T1000 (cell line): ENCODE results near the gene INS.

ENCODE experiments used
- DNase-seq: peaks from one replicate; lab custom pipeline; 2025; ENCODE audit warnings: mixed read lengths; lab: John Stamatoyannopoulos, UW

The INS gene

DNA sequence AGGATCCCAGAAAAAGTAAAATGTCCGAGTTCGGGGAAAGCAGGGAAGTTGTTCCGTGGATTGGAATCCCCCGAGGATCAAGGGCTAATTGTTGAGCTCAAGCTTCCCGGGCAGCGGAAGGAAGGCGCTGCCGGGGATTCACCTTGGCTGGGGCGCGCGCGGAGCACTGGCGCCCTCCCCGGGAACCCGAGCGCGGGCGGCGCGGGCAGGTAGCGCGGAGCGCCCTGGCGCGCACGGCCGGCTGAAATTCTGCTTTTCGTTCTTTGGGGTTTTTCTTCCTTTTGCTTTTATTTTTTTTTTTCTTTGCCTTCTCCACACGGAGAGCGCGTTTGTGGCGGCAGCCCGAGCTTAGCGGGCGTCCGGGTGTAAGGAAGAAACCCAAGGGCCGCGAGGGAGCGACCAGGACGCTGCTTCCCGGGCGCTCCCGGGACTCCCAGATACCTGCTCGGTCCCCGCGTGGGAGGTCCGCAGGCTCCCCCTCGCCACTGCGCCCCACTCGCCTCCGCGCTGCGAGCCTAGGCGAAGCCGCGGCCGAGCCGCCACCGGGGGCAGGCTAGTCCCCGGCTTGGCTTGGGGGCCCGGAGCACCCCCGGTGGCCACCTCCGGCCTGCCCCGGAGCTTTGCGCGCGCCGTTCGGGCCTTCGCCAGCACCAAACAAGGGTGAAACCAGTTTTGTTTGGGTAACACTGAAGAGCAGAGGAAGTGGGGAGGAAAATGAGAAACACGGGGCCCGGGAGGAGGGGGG lies 17.0 kb downstream of the INS start:
- no peak for DNase-seq

DNA sequence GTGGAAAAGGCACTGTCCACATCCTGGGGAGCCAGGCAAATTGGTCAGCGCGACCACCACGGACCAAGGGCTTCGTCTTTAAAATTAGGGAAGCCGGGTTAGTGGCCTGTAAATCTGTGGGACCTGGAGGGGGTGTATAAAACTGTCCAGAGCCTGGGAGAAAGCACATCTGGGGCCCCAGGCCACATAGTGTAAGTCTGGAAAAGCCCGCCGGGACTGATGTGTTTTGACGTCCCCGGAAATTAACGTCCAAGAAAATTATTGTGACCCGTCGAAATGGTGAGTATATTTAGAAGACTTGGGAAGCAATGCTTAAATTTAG lies 17.6 kb downstream of the INS start:
- DNase-seq: no peak

DNA sequence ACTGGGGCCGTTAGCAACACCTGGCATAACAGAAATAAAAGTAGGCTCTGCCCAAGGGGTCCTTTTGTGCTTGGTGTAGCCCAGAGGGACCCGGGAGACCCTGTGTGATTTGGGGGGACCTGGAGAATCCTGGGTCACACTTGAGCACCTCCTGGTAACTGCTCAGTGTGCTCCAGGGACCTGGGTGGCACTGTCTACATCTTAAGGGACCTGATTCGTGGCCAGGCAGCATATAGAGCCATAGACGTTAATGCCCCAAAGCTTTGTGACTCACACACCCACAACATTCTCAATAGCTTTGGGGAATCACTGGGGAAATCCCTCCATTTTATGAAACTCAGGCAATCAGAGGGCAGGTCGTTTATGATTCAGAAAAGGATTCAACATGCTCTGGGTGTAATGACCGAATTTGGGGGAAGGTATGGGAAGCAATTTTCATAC lies 18.2 kb downstream of the INS start:
- DNase-seq: no peak

DNA sequence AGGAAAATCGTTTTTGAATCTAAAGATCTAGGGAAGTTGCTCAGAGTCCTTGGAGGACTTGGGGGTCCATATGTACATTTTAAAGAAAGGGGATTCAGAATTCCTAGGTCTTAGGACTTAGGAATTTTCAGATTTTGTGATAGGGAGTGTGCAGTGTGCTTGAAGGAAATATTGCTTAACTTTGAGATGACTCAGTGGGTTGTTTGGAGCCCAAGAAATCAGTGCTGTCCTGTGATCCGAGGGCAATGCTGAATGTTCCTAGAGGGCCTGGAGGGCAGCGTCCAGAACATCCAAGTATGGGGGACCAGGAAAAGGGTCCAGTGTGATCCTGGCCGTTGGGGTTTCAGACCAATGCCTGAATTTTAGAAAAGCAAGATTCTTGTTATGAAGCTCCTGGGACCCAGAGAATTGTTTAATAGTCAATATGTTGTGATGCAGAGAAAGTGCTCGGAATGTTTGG lies 18.7 kb downstream of the INS start:
- DNase-seq: no peak

DNA sequence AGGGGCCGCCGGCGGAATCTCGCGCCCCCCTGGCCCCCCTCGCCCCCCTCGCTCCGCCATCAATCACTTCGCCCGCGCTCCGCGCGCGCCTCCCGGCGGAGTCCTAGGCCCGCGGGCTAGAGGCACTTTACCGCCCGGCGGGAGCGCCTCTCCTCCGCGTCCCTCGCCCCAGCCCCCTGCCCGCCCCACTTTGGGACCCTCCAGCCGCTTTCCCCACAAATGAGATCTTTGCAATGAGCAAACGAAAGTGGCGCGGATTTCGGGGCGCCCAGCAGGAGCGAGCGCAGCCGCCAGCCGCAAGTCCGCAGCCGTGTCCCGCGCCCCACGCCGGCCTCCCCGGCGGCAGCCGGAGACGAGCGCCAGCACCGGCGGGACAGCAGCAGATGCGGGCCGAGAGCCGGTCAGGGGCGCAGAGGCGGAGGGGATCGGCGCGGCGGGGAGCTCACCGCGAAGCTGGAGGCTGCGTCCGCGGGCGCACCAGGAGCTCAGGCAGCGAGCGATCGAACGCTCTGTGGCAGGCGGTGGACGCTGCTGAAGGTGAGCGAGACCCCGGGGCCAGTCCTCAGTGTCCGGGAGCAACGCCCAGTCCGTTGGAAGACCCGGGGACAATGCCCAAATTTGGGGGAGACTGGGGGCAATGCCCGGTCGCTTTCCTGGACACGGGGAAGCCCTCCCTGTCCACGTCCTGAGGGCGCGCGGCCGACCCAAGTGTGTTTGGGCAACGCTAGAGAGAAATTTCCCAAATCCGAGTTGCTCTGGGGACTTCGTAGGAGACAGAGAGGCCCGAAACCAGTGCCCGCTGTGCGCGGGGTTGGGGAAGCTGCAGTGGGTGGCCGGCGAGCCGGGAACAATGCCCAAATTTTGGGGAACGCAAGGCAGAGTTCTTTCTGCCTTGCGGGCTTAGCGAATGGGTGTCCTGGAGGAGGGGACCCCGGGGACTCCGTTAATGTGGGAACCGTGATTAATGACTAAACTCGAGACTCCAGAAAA lies 20.3 kb downstream of the INS start:
- no peak for DNase-seq

DNA sequence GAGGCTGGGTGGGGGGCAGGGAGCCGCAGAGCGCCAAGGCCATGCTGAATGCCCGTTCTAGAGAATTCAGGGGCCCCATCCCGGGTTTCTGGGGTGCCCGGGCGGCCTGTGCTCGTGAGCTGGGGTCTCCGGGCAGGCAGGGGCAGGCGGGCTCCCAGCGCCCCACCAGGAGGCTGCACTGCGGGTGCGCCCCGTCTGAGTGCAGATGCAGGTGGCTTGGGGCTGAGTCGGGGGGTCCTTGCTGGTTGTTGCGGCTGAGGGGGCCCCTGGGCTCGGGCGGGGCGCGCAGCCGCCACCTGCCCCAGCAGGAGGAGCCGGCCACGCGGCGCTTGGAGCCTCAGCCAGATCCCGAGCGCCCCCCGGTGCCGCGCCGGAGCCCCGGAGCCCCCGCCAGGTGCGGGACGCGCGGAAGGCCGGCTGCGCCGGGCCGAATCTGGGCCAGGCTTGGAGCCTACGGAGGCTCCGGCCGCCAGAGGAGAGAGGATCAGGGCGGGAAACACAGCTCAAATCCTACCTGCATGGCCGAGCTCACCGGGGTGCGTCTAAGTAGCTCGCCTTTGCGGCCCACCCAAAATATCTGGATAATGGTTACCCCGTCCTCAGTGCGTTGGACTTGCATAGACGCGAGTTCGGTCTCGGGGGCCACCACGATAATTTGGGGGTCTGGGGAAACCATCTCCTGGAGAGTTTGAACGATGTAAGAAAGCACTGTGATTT lies 21.2 kb downstream of the INS start:
- no peak for DNase-seq

DNA sequence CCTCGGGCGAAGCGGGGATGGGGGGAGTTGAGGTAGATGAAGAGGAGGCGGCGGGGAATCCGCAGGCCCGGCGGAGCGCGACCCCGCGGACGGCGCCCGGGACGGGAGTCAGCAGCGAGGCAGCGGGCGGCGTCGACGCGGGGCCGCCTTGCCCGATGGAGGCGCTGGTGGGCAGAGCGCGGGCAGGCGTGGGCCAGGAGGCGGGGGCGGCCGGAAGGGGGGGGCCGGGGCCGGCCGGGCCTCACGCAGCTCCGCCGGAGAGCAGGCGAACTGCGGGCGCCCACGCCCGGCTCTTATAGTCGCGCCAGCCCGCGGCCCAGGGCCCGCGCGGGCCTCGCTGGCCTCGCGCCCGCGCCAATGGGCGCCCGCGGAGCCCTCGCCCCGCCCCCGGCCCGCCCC lies 21.9 kb downstream of the INS start, which contains the start of gene IGF2:
IGF2 (minus strand) TSS at position 267 of the 399 bp plus-strand sequence. CDS start 3,866 bp downstream, outside the sequence.
- DNase-seq: no peak

DNA sequence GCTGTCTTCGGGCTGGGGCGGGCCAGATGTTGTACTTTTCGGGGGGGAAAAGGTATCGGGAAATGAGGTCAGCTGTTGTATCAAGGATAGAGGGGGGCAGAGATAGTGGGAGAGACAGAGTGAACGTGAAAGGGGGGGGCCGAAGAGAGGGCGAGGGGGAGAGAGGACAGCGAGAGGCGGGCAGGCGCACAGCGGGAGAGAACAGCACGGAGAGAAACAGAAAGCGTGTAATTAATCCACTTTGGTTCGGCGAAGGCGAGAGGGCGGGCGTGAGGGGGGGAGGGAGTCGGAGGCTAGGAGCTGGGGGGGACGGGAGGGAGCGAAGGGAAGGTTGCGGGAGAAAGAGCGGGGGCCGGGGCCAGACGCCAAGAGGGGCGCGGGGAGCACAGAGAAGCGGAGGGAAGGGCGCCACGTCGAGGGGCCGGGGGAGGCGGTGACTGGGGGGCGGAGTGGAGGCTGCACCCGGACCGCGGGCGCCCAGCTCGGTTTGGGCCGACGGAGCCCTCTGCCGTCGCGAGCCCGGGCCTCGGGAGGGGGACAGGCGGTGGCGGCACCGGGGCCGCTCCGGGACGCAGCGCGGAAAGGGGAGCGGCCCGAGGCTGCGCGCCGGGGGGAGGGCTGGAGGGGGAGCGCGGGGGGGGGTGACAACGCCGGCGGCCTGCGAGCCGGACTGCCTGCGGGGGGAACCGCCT lies 22.4 kb downstream of the INS start:
- DNase-seq: no peak

DNA sequence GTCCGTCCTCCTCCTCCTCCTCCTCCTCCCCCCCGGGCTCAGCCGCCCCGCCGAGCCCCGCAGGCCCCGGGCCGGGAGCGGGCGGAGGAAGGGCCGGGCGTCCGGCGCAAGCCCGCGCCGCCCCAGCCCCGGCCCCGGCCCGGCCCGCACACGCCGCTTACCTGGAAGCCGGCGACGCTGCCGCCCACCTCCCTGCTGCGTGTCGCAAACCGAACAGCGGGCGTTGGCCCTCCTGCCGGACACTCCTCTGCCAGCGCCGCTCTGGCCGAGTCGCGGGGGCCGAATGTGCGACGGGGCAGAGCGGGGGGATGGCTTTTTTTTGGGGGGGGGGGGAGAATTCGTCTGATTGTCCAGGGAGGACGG lies 23.0 kb downstream of the INS start:
- DNase-seq: no peak

DNA sequence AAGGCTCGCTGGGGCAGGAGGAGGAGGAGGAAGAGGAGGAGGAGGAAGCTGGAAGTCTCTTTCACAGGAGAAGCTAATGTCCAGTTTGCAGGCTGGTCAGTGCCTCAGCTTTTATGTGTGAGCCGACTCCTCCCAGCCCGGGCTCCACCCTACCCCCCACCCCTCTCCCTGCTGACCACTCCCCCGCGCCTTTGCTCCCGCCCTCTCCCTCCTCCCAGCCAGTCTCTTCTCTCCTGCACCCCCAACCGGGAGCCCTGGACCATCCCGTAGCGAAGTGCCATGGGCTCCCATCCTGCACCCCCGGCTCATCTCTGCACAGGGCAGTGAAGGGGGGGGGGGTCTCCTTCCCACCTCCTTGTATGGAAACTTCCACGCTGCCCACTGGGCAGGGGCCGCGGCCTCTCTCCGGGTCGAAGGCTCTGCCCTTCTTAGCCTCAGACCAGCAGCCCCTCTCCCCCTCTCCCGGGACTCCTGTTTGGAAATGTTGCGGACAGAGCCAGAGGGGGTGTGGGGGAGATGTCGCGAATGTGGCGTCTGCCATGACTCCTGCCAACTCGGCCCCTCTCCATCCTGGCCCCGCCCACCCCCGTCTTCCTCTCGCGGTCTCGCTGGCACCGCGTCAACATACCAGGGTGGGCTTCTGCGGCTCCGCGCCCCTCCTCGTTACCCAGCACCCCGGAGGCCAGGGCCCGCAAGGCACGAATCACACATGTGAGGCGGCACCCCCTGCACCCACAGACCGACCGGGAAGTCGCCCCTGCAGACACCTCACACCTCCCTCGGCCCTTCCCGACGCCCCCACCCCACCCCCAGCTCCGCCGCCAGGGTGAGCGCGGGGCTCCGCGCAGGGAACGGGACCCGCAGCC lies 23.6 kb downstream of the INS start:
- no peak for DNase-seq

DNA sequence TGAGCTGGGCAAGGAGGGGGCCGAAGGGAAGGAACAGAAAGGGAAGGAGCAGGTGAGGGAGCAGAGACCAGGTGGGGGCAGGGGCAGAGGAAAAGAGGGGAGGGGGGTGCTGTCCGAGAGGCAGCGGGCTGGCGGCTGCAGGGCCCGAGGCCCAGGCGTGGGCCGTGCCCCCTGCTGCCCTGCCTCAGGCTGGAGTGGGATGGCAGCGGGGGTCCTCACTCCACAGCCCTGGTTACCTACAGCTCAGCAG lies 24.1 kb downstream of the INS start:
- DNase-seq: no peak

DNA sequence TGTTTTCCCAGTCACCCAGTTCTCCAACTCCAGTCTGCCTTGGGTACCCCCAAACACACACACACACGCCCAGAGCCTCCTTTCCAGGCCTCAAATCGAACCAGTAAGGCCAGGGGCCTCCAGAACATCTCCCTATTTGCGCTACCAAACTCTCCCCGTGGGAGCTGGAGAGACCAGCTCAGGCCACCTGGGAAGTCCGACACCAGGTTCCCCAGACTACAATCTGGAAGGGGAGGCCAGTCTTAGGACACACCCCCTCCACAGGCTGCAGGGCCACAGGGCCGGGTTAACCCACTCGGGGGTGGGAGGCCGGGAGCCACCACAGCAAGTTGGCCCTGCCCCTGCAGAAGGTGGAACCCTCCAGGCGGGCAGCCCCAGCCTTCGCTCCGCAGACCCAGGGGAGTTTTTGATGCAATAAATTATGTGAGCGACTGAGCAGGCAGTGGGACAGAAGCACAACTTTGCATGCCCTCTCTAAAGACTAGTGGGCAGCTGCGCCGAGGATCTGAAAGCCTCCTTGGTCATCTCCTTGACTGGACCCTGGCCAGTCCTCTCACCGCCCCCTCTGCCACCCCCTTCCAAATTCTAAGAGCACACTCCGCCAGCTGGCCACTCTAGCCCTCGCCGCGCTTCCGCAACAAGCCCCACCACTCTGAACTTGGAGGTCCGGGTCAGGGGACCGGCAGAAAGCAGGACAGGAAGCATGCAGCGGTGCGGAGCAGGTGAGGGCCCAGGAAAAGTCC lies 24.6 kb downstream of the INS start:
- no peak for DNase-seq

DNA sequence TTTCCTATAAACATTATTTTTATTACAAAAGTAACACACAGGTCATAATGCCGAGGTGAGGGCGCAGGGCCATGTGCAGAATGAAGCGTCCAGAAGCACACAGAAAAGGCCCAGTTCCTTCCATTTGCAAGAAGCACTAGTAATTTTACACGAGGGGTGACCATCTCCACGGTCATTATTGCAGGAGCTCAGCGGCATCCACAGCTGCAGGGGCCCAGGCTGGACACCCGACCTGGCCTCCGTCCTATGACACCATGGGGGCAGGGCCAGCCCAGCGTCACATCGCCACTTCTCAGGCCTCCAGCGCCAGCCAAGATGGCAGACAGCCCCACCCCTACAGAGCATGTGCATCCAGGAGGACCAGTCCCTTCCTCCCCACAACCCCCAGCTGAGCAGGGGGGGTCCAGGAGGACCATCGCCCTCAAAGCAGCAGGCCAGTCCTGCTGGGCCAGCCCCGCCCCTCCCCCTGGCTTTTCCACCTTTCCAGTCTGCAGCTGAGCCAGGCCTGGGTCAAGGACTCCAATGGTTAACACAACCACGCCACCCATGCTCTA lies 25.3 kb downstream of the INS start:
- no peak for DNase-seq

DNA sequence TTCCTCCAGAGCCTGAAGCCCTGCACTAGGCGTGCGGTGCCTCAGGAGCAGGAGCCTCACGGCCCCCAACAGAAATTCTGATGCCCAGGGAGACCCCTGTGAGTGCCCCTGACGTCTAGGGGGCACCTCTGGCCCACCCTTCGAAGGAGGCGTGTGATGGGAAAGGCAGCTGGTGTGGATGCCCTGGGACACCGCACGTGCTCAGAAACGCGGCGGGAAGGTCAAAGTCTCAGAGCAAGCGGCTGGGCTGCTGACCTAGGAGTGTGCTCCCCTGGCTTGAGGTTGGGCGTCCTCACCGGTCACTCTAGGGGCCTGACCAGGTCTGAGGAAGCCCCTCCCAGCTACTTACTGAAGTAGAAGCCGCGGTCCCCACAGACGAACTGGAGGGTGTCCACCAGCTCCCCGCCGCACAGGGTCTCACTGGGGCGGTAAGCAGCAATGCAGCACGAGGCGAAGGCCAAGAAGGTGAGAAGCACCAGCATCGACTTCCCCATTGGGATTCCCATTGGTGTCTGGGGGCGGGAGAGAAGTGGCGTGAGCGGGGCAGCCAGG lies 25.9 kb downstream of the INS start:
- no peak for DNase-seq

DNA sequence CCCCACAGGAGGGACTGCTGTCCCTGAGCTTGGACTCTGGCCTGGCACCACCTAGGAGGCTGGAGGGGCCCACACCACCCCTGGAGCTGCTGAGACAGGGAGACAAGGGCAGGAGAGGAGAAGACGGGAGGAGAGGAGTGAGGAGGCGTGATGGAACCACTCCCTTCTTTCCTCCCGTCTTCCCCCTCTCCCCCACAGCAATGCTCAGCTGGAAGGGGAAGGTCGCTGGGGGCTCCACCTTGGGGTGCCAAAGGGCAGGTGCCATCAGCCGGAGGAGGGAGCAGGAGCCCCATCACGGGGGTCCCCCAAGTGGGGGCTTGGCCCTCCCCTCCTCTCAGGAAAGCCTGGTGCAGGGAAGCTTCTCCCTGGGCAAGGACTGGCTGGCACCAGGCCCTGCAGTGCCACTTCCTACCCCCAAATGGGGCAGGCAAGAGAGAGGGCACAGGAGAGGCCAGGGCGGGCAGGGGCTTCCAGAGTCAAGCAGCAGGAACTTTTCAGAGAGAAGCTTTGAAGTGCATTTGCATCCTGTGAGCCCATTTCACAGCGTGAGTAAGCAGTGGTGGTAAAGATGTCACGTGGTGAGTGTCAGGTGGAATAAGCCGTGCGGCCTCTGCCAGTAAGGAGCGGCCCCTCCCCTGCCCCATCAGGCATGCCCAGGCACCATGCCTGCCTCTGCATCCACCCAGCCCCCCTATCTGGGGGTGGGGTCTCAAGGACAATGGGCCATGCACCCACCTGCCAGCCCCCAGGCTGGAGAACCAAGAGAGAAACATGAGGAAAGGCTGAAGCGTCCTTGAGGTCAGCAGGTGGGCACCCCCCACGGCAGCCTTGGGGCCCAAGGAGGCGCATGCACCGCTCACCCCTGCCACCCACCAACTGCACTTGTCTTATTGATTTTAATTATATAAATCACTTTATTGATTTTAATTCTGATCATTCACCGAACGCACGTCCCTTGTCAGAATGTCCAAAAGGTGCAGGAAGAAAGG lies 26.7 kb downstream of the INS start:
- no peak for DNase-seq

DNA sequence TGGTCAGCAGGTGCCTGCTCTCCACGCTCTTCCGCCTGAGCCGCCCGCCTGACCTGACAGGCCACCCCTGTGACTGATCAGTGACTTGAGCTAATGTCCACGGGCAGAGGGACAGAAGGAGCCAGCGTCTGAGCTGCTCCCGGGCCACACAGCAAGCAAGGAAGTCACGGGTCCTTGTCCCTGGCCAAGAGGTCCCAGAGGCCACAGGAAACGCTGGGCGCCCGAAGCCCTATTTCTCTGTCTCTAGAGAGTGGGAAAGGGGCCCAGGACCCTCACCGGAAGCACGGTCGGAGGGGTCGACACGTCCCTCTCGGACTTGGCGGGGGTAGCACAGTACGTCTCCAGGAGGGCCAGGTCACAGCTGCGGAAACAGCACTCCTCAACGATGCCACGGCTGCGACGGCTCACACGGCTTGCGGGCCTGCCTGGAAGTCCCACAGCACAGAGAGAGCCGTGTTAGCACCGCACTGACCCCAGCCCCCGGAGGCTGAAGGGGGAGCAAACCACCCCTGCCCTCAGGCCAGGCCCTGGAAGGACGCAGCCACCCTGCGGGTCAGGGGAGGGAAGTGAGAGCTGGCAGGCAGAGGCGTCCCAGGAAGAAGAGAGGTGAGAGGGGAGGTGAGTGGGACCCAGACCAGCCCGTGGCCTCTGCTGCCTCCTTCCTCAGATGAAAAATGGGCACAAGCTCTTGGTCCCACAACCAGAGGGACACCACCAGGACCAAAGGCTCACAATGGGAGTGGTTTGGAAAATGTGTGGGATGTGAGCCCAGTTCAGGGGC lies 27.6 kb downstream of the INS start:
- DNase-seq: no peak

DNA sequence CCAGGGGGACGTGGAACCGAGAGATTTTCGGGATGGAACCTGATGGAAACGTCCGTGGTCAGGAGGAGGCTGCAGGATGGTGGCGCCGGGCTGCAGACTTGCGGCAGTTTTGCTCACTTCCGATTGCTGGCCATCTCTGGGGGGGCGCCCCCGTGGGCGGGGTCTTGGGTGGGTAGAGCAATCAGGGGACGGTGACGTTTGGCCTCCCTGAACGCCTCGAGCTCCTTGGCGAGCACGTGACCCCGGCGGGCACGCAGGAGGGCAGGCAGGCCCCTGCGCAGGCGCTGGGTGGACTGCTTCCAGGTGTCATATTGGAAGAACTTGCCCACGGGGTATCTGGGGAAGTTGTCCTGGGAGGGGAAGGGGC lies 28.2 kb downstream of the INS start:
- no peak for DNase-seq

DNA sequence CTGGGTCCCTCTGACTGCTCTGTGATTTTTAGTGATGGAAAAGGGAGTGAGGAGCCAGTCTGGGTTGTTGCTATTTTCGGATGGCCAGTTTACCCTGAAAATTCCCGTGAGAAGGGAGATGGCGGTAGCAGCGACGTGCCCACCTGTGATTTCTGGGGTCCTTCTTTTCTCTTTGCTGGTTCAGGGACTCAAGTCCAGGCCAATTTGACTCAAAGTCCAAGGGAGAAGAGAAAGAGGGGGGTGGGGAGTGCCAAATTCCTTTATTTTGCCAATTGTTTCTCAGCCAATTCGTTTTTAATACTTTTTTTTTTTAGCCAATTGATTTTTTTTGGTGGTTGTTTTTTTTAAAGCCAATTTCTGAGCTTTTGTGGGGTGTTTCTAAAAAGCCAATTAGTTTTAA lies 28.8 kb downstream of the INS start:
- no peak for DNase-seq
